ENCODE data around the gene GATD1.

The GATD1 gene

DNA sequence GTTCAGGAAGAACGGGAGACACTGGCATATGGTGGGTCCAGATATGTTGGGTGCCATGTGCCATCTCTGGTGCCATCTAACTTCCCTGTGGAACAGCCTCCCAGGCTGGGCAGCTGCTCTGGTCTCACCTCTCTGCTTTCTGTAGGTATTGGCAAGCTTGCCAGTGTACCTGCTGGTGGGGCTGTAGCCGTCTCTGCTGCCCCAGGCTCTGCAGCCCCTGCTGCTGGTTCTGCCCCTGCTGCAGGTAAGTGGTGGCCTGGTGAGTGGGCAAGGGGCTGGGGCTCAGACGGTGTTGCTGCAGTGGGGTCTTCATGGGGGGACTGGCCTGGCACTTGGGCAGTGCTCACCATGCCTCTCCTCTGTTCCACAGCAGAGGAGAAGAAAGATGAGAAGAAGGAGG is 35.1 kb upstream of the GATD1 start:
- DNase-seq (ENCODE audit: low spot score), result no peak

GRCh38 chr11:811446-812245 is 34.4 kb upstream of the GATD1 start:
- no peak for DNase-seq (ENCODE audit: low spot score)

DNA sequence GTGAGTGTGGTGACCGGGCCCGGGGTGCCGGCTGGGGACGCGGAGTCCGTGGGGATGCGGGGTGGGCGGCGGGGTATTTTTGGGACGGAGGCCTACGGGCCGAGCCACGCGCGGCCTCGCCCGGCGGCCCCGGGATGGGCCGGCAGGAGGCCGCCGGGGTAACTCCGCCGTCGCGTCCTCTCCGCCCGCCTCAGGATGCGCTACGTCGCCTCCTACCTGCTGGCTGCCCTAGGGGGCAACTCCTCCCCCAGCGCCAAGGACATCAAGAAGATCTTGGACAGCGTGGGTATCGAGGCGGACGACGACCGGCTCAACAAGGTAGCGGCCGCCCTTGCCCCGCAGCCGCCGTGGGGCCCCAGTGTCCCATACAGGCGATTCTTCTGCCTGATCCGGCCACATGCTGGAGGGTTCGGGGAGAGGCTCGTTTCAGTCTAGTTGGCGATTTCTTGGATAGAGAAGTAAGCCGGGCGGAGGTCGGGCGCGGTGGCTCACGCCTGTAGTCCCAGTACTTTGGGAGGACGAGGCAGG is 32.8 kb upstream of the GATD1 start:
- DNase-seq (ENCODE audit: low spot score), result no peak

- peak; percentile 96 for DNase-seq (ENCODE audit: low spot score)
These were observed 32.2 kb upstream of the GATD1 start, which contains the start of gene RPLP2 for GRCh38 chr11:809287-810039. Gene RPLP2, plus strand, starts transcription at chr11:809967. Its CDS starts 268 bp downstream, at chr11:810235.

DNA sequence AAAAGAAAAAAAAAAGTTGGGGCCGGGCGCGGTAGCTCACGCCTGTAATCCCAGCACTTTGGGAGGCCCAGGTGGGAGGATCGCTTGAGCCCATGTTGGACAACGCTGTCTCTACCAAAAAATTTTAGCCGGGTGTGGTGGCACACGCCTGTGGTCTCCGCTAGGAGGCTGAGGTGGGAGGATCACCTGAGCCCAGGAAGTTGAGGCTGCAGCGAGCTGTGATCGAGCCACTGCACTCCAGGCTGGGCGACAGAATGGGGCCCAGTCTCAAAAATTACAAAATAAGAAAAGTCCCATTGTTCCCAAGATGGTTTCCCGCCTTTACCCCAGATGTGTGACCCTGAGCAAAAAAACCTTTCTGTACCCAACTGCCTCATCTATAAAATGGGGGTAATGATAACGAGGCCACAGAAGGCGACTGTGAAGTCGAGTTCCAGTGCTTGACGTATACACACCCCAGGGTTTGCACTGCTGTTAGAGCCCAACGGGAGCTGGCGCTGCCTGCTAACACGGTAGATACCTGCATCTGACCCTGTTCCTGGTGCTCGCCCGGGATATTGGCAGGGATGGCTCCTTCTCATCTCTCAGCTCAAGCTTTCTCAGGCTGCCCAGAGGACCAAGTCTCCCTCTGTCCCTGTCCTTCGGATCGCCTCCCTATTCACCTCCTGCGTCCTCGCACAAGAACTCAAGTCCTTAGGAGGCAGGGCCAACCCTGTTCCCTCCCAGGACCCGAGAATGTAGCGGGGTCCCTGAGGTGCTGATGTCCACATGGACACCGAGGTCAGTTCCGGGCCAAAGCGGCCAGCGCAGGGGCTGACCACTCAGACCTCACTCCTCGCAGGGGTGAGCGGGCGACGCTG is 31.4 kb upstream of the GATD1 start:
- DNase-seq (ENCODE audit: low spot score), result peak; percentile 32

- no peak for DNase-seq (ENCODE audit: low spot score)
These were observed 27.3 kb upstream of the GATD1 start for GRCh38 chr11:804599-804964.

- DNase-seq (ENCODE audit: low spot score), result no peak
These were observed 26.7 kb upstream of the GATD1 start for GRCh38 chr11:803770-804598.

- no peak for DNase-seq (ENCODE audit: low spot score)
These were observed 26.1 kb upstream of the GATD1 start for GRCh38 chr11:803467-803742.

GRCh38 chr11:802693-803466 is 25.6 kb upstream of the GATD1 start:
- no peak for DNase-seq (ENCODE audit: low spot score)

- no peak for DNase-seq (ENCODE audit: low spot score)
These were observed 24.8 kb upstream of the GATD1 start for GRCh38 chr11:802018-802617.

- DNase-seq (ENCODE audit: low spot score), result no peak
These were observed 24.0 kb upstream of the GATD1 start for GRCh38 chr11:801097-801780.

- no peak for DNase-seq (ENCODE audit: low spot score)
These were observed 23.2 kb upstream of the GATD1 start for GRCh38 chr11:800473-800872.

- DNase-seq (ENCODE audit: low spot score), result no peak
These were observed 22.5 kb upstream of the GATD1 start for GRCh38 chr11:799641-800316.

DNA sequence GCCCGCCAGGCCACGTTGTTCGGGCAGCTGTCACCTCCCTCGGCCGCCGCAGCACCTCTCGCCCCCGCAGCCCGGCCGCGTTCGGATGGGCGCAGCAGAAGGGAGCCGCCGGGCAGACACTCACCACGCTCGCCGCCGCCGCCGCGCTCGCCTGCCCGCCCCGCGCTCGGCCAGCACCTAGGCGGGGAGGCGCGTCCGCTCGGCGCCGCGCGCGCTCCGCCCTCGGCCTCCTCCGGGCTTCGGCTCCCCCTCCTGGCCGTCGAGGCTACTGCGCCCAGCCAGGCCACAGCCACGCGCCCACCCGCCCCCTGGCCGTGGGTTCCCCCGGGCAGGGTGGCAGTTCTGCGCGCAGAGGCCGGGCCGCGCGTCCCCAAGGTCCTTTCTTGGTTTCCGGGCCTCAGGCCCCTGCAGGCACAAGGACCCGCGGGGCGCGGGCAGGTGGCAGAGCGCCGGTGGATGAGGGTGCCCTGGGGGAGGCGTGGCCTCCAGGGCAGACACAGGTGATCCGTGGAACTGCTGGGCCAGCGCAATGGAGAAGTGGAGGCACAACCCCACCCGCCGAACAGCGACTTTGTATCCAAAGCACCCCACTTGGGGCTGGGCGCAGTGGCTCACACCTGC is 20.9 kb upstream of the GATD1 start, which contains the start of gene SLC25A22:
Gene SLC25A22, minus strand, starts transcription at position 189 of the 621 bp plus-strand sequence. CDS start 3,275 bp downstream, outside the sequence.
- DNase-seq (ENCODE audit: low spot score), result peak; percentile 78

DNA sequence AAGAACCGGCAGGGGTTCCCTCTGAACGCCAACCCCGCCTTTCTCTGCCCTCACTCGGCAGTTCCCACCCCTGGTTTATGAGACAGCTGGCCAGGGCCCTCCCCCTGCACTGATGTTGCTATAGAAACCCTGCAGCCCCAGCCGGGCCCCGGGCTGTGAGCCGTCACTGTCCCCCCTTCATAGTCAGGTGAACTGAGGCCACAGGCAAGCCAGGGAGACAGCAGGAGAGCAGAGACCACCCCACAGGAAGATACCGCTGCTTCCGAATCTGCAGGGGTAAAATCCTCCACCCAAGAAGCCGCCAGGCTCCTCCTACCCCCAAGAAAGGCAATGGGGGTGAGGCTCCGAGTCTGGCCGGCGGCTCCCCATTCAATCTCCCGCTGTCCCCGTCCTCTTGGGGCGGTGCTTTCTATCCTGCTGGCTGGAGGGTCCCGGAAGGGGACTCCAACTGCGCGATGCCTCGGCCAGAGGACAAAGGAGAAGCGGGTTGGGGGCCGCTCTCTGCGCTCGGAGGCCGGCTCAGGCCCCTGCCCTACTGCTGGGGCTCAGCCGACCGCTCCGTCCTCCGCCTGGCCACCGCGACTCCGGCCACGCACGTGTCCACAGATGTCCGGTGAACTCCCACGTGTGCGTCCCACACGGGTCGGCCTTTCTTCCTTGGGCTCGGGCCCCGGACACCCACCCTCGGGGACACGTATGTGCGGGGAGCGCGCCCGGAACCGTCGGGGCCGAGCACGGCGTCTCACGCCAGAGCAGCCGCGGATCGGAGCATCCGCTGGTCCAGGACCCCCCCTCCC is 20.2 kb upstream of the GATD1 start:
- DNase-seq (ENCODE audit: low spot score), result peak; percentile 81

DNA sequence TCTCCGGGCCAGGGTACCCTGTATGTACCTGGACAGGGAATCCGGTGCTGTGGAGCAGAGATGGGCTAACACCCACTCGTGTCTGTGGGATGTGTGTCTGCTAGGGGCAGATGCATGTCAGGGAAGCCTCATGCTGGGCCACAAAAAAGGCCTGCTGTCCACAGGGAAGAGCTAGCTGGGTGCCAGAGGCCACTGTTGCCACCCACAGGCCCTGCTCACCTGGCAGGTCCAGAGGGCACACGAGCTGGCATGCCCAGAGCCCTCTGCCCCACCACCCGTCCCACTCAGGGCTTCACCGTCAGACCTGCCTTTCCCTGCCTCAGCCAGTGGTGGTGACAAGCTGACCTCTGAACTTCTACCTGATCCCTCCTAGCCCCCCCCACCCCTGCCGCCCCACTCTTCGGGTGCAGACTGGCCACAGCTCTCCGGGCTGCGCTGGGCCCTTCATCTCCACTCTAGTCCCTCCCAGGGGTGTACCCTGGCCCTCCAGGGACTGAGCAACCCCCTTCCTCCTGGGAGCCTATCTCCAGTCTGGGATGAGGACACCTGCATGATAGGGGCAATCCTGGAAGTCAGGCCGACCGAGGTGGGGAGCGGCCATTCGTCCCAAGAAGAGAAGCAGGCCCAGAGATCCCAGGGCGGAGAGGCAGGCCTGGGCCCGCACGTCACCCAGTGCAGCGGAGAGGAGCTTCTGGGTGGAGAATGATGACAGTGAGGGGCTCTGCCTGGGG is 19.4 kb upstream of the GATD1 start:
- DNase-seq (ENCODE audit: low spot score), result no peak

All from CD4-positive, alpha-beta T cell treated with Interleukin-15 for 4 hours (primary cell).